ENCODE results near the gene TRNAU1AP. TPM values are rescaled to one million over a fixed set of nuclear protein-coding genes. Genes with fewer than 3 reads are reported as not detected.
"Not testable (repeated sequence)": the region's sequence is repeated elsewhere in the genome, so short reads cannot be mapped to it uniquely, and the experiment has no call there.

The TRNAU1AP gene
- total RNA-seq, 1 experiment from 2014 or later, result 27.2 TPM

- intact Hi-C loops (cut with micrococcal nuclease), result no loop called here
- no peak overlapping the region for H2AFZ ChIP-seq (ENCODE audit: low read length)
- TF ChIP-seq EZH2phosphoT487 (IDR thresholded peaks at IDR 0.05; ENCODE audit: borderline replicate concordance, low read length) (no peak), EZH2 (IDR thresholded peaks at IDR 0.05; ENCODE audit: low read length, unreplicated experiment) (no peak), CTCF (conservative IDR thresholded peaks at IDR 0.05; ENCODE audit: low read depth, low read length) (peak; percentile 59)
- no peaks in the 10 kb centered on the region for H3K9me2 ChIP-seq (replicated peaks; ENCODE audit: low read length)
- H3F3A ChIP-seq (ENCODE audit: low read length, unreplicated experiment), result peaks cover 9% of the 10 kb centered on the region
- no peak overlapping the region for H3K4me3 ChIP-seq (ENCODE audit: low read length)
- no peak overlapping the region for H3K27ac ChIP-seq (ENCODE audit: low read length)
- peak; percentile 46 for DNase-seq
- ChIA-PET POLR2A (ENCODE audit: unreplicated experiment) (no interaction called here), CTCF (no interaction called here)
- no peaks in the 10 kb centered on the region for H3K27me3 ChIP-seq (ENCODE audit: low read length)
- H3K9ac ChIP-seq (ENCODE audit: low read length), result no peak overlapping the region
- H3K4me2 ChIP-seq (ENCODE audit: low read length), result no peak overlapping the region
- H4K20me1 ChIP-seq (ENCODE audit: low read length), result no peaks in the 10 kb centered on the region
- H3K9me3 ChIP-seq (ENCODE audit: low read length), result no peaks in the 10 kb centered on the region
- BruUV-seq (replicated peaks), result no TSS peak
- peak; percentile 56 for ATAC-seq
- no peaks in the 10 kb centered on the region for H3K79me2 ChIP-seq (ENCODE audit: low read length)
- no peaks in the 10 kb centered on the region for H3K4me1 ChIP-seq (ENCODE audit: insufficient read depth, low read length)
- H3K36me3 ChIP-seq (ENCODE audit: low read depth, low read length), result peaks cover 23% of the 10 kb centered on the region
These were observed 12.2 kb upstream of the TRNAU1AP start for GRCh38 chr1:28540651-28541050.

DNA sequence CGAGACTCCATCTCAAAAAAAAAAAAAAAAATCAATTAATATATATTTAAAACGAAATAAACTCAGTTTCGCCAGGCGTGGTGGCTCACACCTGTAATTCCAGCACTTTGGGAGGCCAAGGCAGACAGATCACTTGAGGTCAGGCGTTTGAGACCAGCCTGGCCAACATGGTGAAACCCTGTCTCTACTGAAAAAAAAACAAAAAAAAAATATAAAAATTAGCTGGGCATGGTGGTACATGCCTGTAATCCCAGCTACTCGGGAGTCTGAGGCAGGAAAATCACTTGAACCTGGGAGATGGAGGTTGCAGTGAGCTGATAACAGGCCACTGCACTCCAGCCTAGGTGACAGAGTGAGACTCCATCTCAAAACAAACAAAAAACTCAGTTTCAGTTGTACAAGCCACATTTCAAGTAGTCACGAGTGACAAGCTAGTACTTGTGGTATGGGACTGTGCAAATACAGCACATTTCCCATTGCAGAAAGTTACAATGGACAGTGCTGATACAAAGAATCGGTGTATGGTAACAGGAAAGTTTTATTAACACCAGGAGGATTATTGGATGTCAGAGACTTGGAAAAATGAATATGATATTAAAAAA, 11.4 kb upstream of the TRNAU1AP start:
- H3F3A ChIP-seq (ENCODE audit: low read length, unreplicated experiment); H3K9ac ChIP-seq (ENCODE audit: low read length); H3K9me3 ChIP-seq (ENCODE audit: low read length); BruUV-seq (replicated peaks); H3K79me2 ChIP-seq (ENCODE audit: low read length); H3K27me3 ChIP-seq (ENCODE audit: low read length); H4K20me1 ChIP-seq (ENCODE audit: low read length); H3K4me3 ChIP-seq (ENCODE audit: low read length); ATAC-seq; H2AFZ ChIP-seq (ENCODE audit: low read length); H3K4me1 ChIP-seq (ENCODE audit: insufficient read depth, low read length); H3K27ac ChIP-seq (ENCODE audit: low read length); CTCF ChIA-PET; H3K9me2 ChIP-seq (replicated peaks; ENCODE audit: low read length); DNase-seq; intact Hi-C loops (cut with micrococcal nuclease); H3K4me2 ChIP-seq (ENCODE audit: low read length): not testable (repeated sequence)
- POLR2A ChIA-PET (ENCODE audit: unreplicated experiment), result interaction anchor here (0.6 kb wide), 1 partner anchor 25 kb away, joined by 7 read pairs; no protein-coding TSS in a partner anchor
- H3K36me3 ChIP-seq (ENCODE audit: low read depth, low read length), result peaks cover 14% of the 10 kb centered on the region

GRCh38 chr1:28545246-28545628, 7.6 kb upstream of the TRNAU1AP start:
- no peak for DNase-seq
- Histone ChIP-seq H3K4me1 (ENCODE audit: insufficient read depth, low read length) (no peaks in the 10 kb centered on the region), H3K27ac (ENCODE audit: low read length) (no peak overlapping the region), H3K4me3 (ENCODE audit: low read length) (no peak overlapping the region), H3K9me3 (ENCODE audit: low read length) (no peaks in the 10 kb centered on the region), H3F3A (ENCODE audit: low read length, unreplicated experiment) (no peaks in the 10 kb centered on the region), H3K4me2 (ENCODE audit: low read length) (no peak overlapping the region), H2AFZ (ENCODE audit: low read length) (no peak overlapping the region), H4K20me1 (ENCODE audit: low read length) (no peaks in the 10 kb centered on the region), H3K27me3 (ENCODE audit: low read length) (no peaks in the 10 kb centered on the region), H3K9me2 (replicated peaks; ENCODE audit: low read length) (no peaks in the 10 kb centered on the region), H3K9ac (ENCODE audit: low read length) (no peak overlapping the region), H3K79me2 (ENCODE audit: low read length) (no peaks in the 10 kb centered on the region), H3K36me3 (ENCODE audit: low read depth, low read length) (no peaks in the 10 kb centered on the region)
- intact Hi-C loops (cut with micrococcal nuclease), result no loop called here
- CTCF ChIA-PET, result no interaction called here
- BruUV-seq (replicated peaks), result no TSS peak
- ATAC-seq, result no peak
- POLR2A ChIA-PET (ENCODE audit: unreplicated experiment), result no interaction called here
- TF ChIP-seq CTCF (conservative IDR thresholded peaks at IDR 0.05; ENCODE audit: low read depth, low read length) (no peak), EZH2phosphoT487 (IDR thresholded peaks at IDR 0.05; ENCODE audit: borderline replicate concordance, low read length) (no peak)
